ENCODE results near the gene TANC1.

- no peak for TF ChIP-seq EZH2 (IDR thresholded peaks at IDR 0.05; ENCODE audit: insufficient read depth, poor library complexity, severe bottlenecking)
- TF ChIP-seq EZH2phosphoT487 (IDR thresholded peaks at IDR 0.05; ENCODE audit: insufficient read depth, low read depth), result no peak
Measured at GRCh38 chr2:159251296-159252173, 283.1 kb downstream of the TANC1 start.

Measured in GM23248 (cell line).